ENCODE results near the gene APBA1.

Gene APBA1

GRCh38 chr9:69516353-69517322 is 155.5 kb downstream of the APBA1 start:
- DNase-seq: no peak

GRCh38 chr9:69515810-69516209 is 156.4 kb downstream of the APBA1 start:
- DNase-seq: no peak

- no peak for DNase-seq
Measured at GRCh38 chr9:69513141-69513820, 158.9 kb downstream of the APBA1 start.

DNA sequence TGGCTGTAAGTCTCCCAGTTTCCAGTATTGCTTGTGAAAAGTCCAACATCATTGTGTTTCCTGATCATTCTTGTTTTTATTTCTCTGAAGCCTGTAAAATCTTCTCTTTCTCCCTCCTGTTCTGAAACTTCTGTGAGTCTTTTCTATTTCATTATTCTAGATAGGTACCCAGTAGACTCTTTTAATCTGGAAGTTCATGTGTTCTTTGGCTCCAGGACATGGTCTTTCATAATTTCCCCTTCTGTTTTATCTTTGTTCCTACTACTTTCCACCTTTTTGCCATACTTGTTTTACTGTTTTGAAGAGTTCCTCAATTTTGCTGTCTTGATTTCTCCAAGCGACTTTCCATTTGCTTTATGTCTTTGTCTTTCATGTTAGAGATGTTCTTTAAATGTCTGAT is 168.1 kb downstream of the APBA1 start:
- no peak for DNase-seq

DNA sequence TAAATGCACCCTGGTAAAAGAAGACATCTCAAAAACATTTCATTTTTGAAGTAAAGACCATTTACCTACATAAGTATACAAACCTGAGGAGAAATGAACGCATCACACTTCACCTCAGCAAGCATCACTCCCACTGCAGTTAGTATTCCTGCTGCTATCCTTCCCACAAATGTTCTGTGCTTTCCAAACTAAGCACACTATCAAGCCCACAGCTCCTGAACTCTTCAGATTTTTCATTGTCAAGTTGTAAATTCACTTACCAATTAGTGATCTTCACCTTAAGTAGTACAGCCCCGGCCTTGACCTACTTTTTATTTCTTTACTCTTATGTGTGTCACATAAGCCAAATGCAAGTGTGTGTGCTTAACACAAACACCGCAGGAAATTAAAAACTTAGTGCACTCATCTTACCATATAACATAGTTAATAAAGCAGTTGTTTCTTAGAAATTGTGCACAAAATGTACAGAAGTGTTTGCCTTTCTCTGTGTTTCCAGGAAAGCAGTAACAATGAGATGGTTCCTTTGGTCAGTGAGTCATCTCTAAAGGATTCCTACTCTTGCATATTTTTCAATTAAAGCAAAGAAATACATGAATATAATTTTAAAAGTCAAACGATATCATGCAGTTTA is 169.4 kb downstream of the APBA1 start:
- DNase-seq: no peak

- DNase-seq: no peak
Measured at GRCh38 chr9:69500896-69501295, 171.3 kb downstream of the APBA1 start.

DNA sequence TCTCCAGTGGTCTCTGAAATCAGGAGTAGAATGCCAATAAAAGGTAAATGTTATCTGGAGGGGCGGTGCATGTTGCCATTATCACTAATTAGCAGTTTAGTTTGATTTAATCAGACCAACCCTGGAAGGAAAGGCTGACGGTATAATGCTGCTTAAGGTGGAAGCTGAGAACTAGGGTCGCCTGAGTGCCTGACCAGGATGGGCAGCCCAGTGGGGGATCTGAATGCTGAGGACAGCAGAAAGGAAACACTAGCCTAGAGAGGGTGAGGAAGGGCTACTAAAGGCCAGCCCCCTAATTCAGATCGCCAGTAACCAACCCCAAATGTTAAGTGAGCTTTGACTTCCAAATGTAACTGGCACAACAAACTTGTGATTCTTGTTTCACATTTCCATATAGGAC is 172.2 kb downstream of the APBA1 start:
- no peak for DNase-seq

GRCh38 chr9:69499407-69499806 is 172.8 kb downstream of the APBA1 start:
- no peak for DNase-seq

DNA sequence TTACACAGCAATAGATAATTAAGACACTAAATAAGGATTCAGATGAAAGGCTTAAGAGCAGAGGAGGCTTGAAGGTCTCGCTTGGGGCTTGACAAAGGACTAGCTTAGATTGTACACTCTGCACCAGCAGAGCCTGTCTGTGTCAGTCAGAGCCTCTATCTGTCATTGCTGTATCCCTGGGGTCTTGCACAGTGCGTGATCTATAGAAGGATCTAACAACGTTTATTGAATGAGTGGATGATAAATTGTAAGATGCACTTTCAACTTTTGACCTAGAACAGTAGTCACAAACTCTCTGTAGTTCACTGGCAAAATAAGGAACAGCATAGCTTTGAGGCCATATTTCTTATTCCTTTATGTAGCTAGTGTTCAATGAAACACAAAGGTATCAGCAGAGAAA is 173.7 kb downstream of the APBA1 start:
- DNase-seq: no peak

- DNase-seq: no peak
Measured at GRCh38 chr9:69497816-69498215, 174.4 kb downstream of the APBA1 start.

- no peak for DNase-seq
Measured at GRCh38 chr9:69496846-69497450, 175.2 kb downstream of the APBA1 start.

DNA sequence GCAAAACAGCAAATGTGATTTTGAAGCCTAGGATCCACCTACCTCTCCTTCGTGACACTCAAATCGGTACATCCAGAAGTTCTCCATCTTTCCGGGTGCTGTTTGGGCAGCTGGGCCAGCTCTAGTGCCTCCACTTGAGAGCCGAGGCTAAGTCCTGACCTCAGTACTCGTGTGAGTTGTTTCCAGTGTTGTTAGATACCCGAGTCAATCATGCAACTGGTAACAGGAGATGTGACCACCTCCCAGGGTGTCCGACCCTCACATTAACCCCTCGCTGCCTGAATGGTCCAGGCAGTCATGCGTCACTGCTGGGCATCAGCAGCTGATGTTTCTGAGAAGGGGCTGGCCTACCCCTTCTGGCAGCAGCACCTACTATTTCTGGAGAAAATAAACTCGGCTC is 176.9 kb downstream of the APBA1 start:
- no peak for DNase-seq

DNA sequence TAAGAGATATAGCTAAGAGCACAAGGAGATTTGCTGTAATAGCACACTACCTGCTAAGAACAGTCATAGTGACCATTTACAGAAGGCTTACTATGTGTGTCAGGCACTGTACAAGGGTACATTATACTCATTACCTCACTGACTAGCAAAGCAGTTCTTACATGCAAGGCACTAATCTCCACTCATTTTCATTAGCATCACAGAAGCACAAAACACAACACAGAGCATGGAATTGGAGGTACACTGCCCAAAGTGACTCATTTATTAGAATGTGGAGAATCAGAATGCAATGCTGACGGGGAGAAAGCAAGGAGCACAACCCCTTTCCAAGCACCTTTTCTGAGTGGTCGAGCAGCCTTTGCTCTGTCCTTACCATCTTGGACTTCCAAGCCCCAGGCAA is 177.4 kb downstream of the APBA1 start:
- no peak for DNase-seq

DNA sequence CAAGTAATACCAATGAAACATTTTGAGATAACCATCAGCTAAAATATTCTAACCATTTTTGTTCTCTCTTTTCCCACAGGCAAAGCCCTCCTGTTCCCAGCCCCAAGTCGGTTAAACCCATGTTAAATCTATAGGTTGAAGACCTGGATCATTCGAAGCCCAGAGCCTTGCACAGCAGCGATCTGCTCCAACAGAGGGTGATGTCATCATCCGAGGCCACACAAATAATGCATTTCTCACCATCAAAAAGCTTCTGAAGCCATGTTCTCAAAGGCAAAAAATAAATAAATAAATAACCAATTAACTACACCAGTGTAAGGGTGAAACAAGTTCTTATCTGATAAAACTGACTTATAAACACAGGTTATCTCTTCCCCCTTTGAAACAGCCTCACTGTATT is 178.0 kb downstream of the APBA1 start:
- no peak for DNase-seq

GRCh38 chr9:69486498-69486897 is 185.7 kb downstream of the APBA1 start:
- DNase-seq: no peak

DNA sequence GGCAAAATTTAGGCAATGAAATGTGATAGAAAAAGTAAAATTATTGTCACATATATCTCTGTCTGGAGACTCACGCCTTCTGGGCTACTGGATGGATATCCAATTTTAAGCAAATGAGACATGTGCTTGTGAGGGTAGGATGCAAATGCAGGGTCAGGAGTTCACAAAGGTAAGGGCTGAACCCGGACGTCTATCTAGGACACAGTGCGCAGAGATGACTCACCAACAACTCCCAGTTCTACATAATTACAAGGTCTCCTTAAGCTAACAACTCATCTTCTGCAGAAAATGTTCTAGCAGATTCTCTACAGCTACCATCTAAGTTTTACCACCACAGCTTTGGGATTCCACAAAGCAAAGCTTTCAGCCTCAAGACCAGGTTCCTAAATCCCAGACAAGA is 186.7 kb downstream of the APBA1 start:
- no peak for DNase-seq

- DNase-seq: no peak
Measured at GRCh38 chr9:69483886-69484422, 188.2 kb downstream of the APBA1 start.

DNA sequence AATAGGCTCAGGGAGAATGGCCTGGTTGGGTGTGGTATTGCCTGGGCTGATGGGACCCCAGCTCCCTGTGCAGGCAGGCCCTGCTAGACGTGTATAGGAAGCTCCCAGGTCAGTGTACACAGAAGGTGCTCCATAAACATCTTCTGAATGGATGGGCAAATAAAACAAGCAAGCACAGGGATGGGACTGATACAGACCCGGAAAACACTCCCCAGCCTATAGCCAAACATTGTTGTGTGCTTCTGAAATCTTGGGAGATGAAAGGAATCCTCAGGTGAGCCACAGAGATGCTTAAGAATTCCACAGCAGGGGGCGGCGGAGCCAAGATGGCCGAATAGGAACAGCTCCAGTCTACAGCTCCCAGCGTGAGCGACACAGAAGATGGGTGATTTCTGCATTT is 195.4 kb downstream of the APBA1 start:
- no peak for DNase-seq

- no peak for DNase-seq
Measured at GRCh38 chr9:69476016-69476415, 196.2 kb downstream of the APBA1 start.

DNA sequence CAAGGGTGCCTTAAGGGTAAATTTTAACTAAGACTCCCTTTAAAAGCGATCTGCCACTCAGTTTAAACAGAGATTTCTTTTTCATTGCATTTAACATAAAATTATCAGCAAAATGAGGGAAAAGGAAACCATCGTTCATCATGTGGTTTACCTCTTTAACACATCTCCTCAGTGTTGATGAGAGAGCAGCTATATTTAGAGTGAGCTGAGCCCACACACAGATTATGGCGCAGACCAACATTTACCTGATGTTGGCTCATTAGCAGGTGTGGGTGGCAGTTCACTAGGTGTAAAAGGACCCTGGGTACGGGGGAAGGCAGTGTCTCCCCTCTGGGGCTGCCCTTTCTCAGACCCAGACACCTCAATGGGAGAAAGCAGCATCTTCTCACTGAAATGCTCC is 197.3 kb downstream of the APBA1 start:
- no peak for DNase-seq

- DNase-seq: no peak
Measured at GRCh38 chr9:69472101-69472620, 200.0 kb downstream of the APBA1 start.

DNA sequence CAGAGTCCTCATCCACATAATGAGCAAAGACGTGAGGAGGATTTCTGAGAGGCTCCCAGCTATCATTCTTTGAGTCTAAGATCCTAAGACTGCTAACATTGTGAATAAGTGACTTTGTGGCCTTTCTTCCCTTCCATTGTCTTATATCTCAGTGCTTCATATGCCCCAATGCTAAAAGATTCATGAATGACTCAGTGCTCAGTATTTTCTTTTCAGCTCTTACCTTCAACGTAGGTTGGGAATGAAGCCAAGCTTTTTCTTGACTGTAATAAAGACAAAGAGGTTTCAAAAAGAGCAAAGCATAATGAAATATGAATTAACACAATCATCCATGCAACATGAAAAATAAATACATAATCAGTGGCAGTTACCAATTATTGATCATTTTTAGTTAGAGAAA is 200.7 kb downstream of the APBA1 start:
- DNase-seq: no peak
